ENCODE measurements around the gene NXNL1.

Gene NXNL1

DNA sequence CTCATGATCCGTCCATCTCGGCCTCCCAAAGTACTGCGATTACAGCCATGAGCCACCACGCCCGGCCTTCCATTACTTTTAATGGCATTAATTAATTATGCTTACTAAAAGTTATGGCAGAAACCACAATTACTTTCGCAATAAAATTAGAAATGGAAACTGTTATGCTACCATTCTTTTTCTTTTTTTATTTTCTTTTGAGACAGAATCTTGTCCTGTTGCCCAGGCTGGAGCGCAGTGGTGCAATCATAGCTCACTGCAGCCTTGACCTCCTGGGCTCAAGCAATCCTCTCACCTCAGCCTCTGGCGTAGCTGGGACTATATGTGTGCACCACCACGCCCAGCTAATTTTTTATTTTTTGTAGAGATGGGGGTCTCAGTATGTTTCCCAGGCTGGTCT is 50.7 kb downstream of the NXNL1 start:
- H3K27ac ChIP-seq, result no peak overlapping the region
- TF ChIP-seq, protein P1, sequence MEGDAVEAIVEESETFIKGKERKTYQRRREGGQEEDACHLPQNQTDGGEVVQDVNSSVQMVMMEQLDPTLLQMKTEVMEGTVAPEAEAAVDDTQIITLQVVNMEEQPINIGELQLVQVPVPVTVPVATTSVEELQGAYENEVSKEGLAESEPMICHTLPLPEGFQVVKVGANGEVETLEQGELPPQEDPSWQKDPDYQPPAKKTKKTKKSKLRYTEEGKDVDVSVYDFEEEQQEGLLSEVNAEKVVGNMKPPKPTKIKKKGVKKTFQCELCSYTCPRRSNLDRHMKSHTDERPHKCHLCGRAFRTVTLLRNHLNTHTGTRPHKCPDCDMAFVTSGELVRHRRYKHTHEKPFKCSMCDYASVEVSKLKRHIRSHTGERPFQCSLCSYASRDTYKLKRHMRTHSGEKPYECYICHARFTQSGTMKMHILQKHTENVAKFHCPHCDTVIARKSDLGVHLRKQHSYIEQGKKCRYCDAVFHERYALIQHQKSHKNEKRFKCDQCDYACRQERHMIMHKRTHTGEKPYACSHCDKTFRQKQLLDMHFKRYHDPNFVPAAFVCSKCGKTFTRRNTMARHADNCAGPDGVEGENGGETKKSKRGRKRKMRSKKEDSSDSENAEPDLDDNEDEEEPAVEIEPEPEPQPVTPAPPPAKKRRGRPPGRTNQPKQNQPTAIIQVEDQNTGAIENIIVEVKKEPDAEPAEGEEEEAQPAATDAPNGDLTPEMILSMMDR (conservative IDR thresholded peaks at IDR 0.05), result no peak

DNA sequence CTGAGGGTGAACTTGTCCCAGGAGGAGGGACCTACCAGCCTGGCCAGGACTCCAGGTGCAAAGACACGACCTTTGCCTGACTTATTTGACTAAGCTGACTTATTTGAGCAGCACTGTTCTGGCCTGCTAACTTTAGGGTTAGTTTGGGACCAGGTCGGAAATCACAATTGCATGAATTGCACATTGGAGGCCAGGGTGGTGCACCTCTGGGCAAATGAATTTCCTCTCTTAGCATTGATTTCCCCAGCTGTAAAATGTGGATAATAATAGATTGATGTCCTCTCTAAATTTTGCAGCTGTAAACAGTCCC is 53.9 kb downstream of the NXNL1 start:
- H3K27ac ChIP-seq, result no peak overlapping the region
- TF ChIP-seq, protein P1 (conservative IDR thresholded peaks at IDR 0.05), result no peak

GRCh38 chr19:17406046-17406886 is 54.5 kb downstream of the NXNL1 start:
- H3K27ac ChIP-seq, result no peak overlapping the region
- TF ChIP-seq, protein P1 (conservative IDR thresholded peaks at IDR 0.05), result no peak

Measured in VCaP (cell line).